GM21825 (cell line): ENCODE data around the gene TMEM134.
"Not testable (repeated sequence)": the region's sequence is repeated elsewhere in the genome, so short reads cannot be mapped to it uniquely, and the experiment has no call there.

ENCODE experiments used
- ATAC-seq: cut with Tn5 transposase; IDR thresholded peaks from one replicate; pipeline ENCODE4 v1.9.1; 2021; ENCODE audit warnings: mild to moderate bottlenecking, moderate library complexity; ENCODE audit not compliant: unreplicated experiment

Gene TMEM134, protein sequence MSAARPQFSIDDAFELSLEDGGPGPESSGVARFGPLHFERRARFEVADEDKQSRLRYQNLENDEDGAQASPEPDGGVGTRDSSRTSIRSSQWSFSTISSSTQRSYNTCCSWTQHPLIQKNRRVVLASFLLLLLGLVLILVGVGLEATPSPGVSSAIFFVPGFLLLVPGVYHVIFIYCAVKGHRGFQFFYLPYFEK

DNA sequence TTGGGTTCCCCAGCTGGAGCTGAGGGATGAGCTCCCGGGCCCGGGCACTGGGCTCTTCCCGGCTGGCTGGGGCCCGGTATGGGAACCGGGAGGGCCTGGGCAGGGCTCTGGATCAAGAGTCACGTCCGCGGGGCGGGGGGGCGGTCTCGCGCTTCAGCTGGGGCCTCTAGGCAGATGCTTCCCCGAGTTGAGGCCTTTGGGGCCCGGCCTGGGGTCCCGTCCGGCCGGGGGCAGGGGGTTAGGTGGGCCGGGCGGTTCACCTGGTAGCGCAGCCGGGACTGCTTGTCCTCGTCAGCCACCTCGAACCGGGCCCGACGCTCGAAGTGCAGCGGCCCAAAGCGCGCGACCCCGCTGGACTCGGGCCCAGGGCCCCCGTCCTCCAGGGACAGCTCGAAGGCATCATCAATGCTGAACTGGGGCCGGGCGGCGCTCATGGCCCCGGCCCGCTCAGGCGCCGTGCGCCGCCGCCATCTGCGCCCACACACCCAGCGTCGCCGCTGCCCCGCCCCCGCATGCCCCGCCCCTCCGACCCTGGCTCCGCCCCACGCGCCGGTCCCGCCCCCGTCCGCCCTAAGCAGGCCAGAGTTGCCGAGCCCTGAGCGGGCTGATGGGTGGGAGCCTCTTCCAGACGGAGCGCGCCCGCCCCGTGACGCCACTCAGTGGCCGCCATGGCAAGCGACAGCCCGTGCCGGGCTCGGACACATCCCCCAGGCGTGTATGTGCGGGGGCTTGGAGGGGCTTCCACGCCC, at the start of gene TMEM134:
TMEM134 (minus strand) TSS at position 493 of the 749 bp plus-strand sequence; CDS start at position 434, 59 bp downstream.
- peak; percentile 60 for ATAC-seq

DNA sequence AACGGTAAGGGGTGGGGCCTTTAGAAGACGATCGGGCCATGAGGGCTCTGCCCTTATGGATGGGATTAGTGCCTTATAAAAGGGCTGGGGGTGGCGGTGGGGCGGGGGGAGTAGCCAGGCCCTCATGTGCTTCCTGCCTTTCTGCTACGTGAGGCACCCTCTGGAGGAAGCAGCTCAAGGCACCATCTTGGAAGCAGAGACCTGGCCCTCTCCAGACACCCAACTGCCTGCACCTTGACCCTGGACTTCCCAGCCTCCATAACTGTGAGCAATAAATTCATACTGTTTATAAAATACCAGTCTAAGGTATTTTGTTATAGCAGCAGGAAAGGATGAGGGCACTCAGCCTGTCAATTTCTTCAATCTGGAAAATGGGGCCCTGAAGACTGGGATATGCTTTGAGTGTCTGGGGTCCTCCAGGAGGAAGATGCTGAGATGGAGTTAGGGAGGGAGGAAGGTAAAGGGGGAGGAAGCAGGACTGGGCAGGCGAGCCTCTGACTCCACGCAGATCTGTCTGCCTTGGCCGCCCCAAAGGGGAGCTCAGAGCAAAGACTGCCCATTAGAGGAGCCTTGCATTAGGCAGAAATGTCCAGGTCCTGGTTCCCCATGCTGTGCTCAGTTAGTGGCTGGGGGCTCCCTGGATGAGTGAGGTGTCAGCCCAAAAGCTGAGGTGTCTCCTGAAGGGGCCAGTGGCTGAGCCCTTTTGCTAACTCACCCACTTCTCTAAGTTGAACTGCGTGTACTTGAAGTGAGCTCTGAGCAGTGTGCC, 48.9 kb upstream of the TMEM134 start:
- ATAC-seq = no peak

DNA sequence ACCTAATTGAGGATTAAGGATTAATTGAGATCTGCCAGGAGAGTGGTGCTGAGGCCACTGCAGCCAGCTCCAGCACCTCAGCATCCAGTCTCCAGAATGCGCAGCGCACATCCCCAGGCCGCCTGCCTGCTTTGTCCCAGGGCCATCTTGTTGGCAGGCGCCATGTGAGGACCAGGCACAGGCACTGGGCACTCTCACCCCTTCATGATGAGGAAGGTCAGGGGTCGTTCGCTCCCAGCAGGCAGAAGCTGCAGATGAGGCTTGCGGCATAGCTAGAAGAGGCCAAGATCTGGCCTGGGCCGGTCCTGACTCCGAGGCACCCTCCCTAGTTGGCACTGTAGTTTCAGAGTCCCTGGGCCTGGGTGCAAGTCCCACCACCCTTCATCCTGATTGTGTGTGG, 47.8 kb upstream of the TMEM134 start:
- no peak for ATAC-seq

DNA sequence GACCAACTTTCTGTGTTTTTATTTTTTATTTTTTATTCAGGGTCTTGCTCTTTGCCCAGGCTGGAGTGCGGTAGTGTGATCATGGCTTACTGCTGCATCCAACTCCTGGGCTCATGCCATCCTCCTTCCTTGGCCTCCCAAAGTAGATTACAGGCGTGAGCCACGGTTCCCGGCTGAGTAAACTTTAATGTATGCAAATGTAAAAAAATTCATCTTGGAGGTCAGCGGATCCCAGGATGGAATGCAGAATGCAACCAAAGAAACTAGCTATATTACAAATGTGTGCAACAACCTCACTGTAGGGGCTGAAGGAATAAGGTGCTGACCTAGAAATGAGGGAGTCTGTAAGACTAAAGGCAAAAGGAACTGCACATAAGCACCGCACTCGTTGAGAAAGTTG, 45.1 kb upstream of the TMEM134 start:
- ATAC-seq = no peak

DNA sequence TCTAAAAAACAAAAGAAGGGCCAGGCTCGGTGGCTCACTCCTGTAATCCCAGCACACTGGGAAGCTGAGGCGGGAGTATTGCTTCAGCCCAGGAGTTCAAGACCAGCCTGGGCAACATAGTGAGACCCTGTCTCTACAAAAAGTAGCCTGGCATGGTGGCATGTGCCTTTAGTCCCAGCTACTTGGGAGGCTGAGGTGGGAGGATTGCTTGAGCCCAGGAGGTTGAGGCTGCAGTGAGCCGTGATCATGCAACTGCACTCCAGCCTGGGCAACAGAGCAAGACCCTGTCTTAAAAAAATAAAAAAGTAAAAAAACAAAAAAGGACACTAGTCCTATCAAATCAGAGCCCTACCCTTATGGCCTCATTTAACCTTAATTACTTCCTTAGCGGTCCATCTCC, 42.5 kb upstream of the TMEM134 start:
- not testable (repeated sequence) for ATAC-seq

DNA sequence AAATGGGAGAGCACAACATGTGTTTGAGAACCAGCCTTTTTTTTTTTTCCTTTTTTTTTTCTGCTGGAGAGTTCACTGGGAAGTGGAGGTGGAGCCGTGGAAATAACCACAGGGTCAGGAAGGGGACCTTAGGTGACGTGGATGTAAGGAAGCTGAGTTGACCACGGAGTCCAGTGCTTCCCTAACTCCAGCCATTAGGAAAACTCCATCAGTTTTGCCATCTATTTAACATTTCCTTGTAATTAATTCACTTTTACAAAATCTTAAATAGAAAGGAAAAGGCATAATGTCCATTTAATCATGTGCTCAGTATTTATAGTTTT, 40.9 kb upstream of the TMEM134 start:
- ATAC-seq = no peak

DNA sequence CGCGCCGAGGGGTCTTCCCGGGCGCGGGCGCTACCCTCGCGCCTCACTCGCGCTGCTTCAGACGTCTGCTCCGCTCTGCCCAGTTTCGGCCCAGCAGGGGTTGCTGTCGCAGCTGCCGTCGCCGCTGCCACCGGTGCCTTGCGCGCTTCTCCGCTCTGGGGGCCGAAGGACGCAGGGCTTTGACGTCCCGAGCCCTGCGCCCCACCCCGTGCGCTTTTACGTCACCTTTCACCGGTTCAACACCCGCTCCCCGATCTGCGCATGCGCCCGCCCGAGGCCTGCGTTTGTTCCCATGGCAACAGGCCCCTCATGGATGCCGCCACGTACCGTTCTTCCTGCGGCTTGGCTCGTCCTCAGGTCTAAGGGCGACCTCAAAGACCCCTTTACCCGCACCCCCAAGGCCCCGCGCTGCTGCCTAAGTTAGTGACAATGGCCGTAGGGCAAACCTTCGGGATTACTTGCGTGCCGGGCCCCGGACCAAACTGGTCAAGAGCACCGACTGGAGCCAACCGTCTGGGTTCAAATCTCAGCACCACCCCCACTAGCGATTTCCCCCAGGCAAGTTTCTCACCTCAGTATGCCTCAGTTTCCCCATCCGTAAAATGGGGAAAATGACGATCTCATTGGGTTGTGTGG, 39.6 kb upstream of the TMEM134 start:
- peak; percentile 37 for ATAC-seq

DNA sequence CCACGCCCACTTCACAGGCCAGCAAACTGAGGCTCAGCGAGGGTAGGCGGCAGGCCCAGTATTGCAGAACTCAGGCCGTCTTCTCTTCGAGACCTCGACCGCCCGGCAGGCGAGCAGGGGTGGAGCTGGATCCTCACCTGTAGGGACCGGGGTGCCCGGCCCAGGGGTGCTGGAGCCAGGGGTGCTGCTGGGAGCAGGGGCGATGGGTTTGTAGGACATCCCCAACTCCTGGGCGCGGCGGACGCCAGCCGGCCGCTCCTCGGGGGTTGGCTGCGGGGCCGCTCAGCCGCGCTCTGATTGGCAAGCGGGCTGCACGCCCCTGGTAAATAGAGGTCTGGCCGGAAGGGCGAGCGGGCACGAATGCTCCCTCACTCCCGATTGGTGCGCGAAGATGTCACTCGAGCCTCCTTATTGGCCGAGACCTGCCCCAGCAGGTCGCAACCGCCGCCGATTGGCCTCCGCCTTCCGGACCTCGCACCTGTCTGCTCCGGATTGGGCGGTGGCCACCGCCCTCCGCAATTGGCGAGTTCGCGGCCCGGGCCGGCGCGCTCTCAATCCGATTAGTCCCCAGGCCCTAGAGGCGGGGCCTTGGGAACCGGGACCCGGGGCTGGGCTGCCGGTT, 38.9 kb upstream of the TMEM134 start, which contains the start of gene CDK2AP2:
CDK2AP2 (minus strand) TSS at position 299 of the 622 bp plus-strand sequence; CDS start at position 219, 80 bp downstream.
- ATAC-seq = peak; percentile 66

DNA sequence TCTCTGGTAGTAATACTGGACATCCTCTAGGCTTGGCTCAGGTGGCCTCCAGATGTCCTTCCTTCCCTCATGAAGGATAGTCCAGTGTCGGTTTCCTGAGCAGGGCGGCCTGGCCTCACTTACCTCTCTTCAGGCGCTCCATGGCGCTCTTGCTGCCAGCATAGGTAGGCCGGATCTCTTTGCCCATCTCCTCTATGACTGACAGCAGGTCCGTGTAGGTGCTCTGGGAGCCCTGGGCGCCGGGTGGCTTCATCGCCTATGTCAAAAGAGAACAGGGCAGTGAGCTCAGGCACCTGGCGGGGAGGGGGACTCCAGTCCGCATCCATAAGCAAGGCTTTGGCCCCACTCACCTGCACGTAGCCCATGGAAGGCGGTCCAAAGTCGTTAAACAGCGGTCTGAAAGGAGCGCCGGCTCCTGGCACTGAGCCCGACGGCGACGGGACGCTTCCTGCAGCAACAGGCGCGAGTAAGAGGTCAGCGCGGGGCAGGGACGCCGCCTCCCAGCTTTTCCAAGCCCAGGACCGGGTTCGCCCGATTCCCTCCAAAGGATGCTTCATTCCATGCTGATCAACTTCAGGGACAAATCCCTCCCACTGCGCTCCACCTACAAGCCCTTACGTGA, 38.3 kb upstream of the TMEM134 start:
- ATAC-seq = no peak

DNA sequence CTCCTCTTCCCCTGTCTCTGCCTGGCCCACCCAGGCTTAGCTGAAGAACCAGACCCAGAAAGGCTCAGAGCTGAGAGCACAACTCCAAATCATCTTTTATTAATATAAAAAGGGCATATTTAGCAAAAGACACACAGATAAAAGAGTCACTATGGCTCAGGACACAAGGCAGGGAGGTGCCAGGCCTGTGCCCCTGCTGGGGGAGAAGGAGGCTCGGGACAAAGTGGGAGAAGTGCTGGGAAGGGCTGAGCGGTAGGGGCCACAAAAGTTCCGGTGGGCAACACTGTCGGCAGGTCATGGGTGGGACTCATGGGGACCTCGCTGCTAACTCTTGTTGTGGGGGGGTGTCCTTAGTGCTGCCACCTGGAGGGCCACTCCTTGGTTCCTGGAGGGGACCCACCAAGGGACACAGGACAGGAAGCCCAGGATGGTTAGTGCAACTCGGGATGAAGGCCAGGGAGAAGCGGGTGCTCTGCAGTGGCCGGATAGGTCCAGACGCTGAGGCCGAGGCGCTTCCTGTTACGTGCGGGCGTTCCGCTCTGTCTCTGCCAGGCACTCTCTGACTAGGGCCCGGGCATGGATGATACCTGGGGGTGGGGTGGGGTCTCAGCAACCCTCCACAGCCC, 37.5 kb upstream of the TMEM134 start:
- no peak for ATAC-seq

DNA sequence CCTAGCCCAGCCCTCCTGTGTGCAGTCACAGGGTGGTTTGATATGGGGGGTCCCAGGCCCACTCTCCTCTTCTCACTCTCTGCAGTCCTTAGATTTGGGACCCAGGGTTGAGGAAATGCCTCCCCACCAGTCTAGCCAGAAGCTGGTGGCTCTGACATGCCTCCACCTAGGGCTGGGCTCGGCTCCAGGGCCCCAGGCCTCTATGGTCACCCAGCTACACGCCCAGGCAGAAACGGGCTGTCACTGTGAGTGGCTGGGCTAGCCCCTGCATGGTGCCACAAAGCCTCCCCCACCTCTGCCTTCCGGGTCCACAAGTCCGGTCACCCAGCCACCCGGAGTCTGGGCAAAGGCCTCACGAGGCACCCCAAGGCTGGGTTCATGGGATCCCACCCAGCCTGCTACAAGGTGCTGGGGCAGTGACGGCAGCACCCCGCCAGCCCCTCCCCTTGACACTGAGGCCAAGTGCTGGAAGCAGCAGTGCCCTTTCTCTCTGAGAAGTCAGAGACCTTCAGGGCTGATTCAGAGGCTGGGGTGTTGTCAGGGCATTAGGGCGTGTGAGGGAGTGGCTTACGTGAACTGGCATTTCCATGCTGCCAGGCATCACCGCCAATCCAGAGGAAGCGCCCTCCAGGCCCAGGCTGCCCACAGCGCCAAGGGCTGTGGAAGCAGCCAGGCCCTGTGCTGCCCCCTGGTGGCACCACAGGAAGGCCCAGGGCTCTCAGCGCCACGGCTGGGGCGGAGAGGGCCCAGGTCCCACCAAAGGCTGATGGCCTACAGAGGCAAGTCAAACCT, 36.8 kb upstream of the TMEM134 start:
- no peak for ATAC-seq

DNA sequence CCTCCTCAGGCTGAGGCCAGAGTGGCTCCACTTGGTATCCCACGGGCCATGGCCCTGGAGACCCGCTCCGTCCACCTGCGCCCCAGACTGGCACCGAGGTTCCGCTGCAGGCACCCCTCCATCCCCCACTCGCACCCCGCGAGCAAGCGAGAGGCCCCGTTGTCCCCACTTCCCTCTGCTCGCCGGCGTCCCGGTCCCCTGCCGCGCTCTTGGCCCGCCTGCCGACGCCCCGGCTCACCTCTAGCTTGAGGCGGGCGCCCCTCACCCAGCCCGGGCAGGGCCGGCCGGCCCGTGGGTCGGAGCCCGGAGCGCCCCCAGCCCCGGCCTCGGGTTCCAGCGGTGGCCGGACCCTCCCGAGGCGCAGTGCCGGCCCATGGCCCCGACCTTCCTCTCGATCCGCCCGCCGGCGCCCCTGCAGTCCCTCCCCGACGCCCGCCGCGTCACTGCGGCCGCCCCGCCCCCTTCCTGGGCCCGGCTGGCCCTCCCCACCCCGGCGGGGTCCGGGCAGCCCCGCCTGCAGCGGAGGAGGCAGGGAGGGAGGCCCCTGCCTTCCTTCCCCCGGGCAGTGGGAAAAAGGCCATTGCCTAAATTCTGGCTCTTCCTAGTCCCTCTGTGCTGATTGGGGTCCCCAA, 36.0 kb upstream of the TMEM134 start, which contains the start of gene PITPNM1:
PITPNM1 (minus strand) TSS at position 414 of the 632 bp plus-strand sequence. CDS start 1,183 bp downstream, outside the sequence.
- no peak for ATAC-seq

DNA sequence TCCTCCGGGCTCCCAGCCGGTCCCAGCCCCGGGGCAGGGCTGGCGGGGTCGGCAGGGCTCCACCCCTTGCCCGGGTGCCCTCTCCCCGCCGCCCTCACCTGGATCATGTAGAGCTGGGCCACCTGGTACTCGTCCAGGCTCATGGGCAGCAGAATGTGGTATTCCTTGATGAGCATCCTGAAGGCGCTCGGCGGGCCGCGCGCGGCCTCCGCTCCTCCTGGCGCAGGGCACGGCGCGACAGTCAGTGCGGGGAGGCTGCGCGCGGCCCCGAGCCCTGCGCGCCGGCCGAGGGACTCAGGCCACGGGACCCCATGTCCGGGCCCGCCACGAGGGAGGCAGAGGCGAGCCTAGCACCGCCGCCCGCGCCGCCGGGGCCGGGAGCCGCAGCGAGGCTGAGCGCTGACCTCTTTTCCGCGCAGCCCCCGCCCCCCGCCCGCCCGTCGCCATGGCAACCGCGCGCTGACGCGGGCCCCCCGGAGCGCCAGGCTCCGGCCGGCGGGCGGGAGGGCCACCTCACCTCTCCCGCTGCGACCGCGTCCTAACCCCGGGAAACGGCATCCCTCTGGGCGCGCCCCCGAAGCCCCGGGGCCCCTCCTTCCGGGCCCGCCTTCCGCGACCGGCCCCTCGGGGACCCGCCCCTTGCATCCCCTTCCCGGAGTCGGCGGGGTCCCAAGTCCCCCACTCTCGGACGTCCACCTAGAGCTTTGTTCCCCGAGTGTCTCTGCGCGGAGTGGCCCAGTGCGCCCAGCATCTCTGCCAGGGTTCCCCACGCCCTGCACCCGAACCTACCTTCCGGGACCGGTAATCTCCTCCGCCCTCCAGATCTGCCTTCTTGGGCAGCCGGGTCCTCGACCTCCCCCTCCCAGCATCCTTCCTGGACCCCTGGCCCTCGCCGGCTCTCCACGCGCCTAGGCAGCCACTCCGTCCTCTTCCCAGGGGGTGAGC, 35.2 kb upstream of the TMEM134 start:
- no peak for ATAC-seq

DNA sequence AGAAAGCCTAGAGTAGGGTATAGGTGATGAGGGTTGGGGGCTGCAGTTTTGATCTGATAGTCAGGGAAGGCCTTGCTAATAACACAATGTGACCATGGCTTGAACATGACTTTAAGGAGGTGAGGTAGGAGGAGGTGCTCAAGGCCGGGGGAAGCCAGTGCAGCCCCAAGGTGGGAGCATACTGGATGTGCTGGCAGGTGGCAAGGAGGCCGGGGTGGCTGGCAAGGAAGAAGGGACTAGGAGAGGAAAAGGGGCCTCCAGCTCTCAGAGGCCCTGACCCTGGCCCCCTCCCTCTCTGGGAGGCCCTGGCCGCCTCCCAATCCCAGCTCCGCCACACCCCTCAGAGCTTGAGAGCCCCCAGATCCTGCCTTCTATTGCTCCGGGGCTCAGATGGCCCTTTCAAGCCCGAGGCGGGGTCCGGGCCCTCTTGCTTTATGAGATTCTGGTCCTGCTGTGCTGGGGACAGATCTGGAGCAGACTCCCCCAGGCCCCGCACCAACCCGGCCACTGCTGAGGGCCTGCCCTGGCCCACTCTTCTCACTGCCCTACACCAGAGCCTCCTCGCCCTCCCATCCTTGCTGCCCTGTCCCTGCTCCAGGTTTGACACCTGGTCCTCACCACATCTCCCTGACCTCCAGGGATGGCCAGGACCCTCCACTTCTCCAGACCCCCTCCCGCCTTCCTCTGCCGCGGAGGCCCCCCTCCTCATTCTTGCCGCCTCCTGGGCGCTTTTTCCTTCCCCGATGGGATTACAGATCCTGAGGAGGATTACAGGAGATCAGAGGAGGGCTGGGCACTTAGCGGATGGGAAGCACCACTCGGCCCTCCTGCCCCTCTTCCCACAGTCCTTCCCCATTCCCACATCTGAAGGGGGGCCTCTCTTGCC, 34.3 kb upstream of the TMEM134 start:
- ATAC-seq = no peak

DNA sequence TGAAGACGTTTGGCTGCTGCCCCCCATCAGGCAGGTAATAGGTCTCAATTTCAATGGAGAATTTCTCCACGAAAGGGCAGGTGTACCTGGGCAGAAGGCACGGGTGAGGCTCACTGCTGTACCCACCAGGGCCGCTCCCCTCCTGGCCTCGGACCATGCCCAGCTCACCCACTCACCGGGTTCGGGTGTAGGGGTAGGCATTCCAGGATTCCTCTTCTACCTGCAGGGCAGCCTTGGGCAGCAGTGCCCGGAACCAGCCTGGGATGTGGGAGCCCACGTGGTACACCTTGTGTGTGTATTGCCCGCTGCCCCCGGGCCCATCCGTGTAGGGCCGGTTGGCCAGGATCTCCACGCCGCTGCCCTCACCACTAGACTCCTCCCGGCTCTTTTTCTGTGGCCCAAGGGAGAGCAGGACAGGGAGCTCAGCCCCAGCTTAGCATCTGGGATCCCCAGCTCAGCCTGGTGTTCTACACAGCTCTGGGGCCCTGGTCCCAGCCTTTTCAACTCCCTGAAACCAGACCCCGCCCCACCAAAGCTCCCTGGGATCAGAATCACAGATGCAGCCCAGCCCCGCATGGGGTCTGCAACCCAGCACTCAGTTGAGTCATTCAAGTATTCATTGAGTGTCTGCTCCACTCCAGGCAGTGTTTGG, 33.4 kb upstream of the TMEM134 start:
- ATAC-seq = no peak

DNA sequence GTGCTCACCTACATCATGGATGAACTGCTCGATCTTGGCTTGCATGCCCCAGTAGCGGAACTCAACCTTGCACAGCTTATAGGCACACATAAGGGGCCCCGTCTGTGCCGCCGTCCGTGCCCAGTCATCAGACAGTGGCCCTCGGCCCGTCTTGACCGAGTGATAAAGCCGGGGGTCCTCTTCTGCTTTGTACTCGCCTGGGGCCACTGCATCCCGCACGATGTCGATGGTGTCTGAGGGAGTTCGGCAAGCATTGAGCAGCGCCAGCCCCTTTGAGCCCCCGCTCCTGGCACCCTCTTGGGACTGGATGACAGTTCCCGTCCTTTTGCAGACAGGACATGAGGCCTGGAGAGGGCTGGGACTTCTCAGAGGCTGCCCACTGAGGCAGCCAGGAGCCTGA, 32.8 kb upstream of the TMEM134 start:
- no peak for ATAC-seq
